Astrocyte of the cerebellum (primary cell): ENCODE measurements around the gene ABCD2.

Experiments
- DNase-seq: peaks from one replicate; pipeline ENCODE4 v3.0.0-alpha.2; 2011; ENCODE audit warnings: low read depth
- H3K4me3 ChIP-seq: 2 replicates; pipeline ENCODE4 v1.5.1; 2011; ENCODE audit warnings: mild to moderate bottlenecking, low read depth, low read length, moderate library complexity
- CTCF ChIP-seq: IDR thresholded peaks from 2 replicates; pipeline ENCODE4 v1.5.1; 2012; ENCODE audit warnings: low read length, low read depth, moderate library complexity, mild to moderate bottlenecking; ENCODE audit errors: missing control alignments
- in situ Hi-C: cut with HindIII; loops from 2 replicates; pipeline ENCODE4 v1.10.0; 2017; ENCODE audit warnings: low sequenced_read_pairs

The ABCD2 gene

GRCh38 chr12:39616666-39617065, 2.9 kb downstream of the ABCD2 start:
- no peak overlapping the region for H3K4me3 ChIP-seq

GRCh38 chr12:39616251-39616650, 3.4 kb downstream of the ABCD2 start:
- TF ChIP-seq CTCF: no peak
- DNase-seq: no peak
- H3K4me3 ChIP-seq: no peak overlapping the region
- in situ Hi-C loops: no loop called here

More at GRCh38 chr12:39616666-39617065, 2.9 kb downstream of the ABCD2 start:
- no peak for TF ChIP-seq CTCF
- in situ Hi-C loops: no loop called here
- DNase-seq: no peak

GRCh38 chr12:39613525-39613924, 6.1 kb downstream of the ABCD2 start:
- H3K4me3 ChIP-seq: no peak overlapping the region
- TF ChIP-seq CTCF: no peak
- in situ Hi-C loops: no loop called here
- no peak for DNase-seq

GRCh38 chr12:39612250-39612649, 7.4 kb downstream of the ABCD2 start:
- no peak for DNase-seq
- in situ Hi-C loops: no loop called here
- no peak for TF ChIP-seq CTCF
- H3K4me3 ChIP-seq: no peak overlapping the region

GRCh38 chr12:39611818-39612217, 7.8 kb downstream of the ABCD2 start:
- in situ Hi-C loops: no loop called here
- H3K4me3 ChIP-seq: no peak overlapping the region
- TF ChIP-seq CTCF: no peak
- no peak for DNase-seq

- no peak for TF ChIP-seq CTCF
- in situ Hi-C loops: no loop called here
- no peak for DNase-seq
- H3K4me3 ChIP-seq: no peak overlapping the region
These were observed 9.1 kb downstream of the ABCD2 start for GRCh38 chr12:39610436-39611025.
